ENCODE results near the gene MITF. TPM values are rescaled to one million over a fixed set of nuclear protein-coding genes. Genes with fewer than 3 reads are reported as not detected.

Gene MITF
- total and polyA plus RNA-seq, 2 experiments from 2014 or later = 73.2 to 99.9 TPM

DNA sequence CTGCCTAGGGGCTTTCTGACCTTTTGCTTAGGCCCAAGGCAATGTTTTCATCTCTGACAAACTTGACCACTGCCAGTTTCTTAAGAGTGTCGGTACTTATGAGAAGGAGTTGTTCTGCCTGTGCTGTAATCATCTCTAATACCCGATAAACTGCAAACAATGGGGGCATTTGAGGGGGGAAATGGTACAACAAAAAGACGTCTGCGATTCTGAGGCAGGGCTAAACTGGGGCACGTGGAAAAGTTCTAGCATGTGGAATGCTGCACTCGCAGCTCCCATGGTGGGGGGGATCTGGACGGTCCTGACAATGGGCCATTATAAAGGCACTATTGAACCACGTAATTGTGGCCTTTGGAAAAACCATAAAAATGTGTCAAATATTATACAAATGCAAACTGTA is 187.1 kb downstream of the MITF start:
- Histone ChIP-seq H3K36me3 (no peaks in the 10 kb centered on the region), H3K4me3 (no peak overlapping the region), H3K27me3 (no peaks in the 10 kb centered on the region), H3K4me1 (ENCODE audit: low read depth) (peaks cover 11% of the 10 kb centered on the region), H3K27ac (peak overlapping the region; percentile 9), H3K9me3 (ENCODE audit: low read depth) (no peaks in the 10 kb centered on the region)
- TF ChIP-seq, protein P1, sequence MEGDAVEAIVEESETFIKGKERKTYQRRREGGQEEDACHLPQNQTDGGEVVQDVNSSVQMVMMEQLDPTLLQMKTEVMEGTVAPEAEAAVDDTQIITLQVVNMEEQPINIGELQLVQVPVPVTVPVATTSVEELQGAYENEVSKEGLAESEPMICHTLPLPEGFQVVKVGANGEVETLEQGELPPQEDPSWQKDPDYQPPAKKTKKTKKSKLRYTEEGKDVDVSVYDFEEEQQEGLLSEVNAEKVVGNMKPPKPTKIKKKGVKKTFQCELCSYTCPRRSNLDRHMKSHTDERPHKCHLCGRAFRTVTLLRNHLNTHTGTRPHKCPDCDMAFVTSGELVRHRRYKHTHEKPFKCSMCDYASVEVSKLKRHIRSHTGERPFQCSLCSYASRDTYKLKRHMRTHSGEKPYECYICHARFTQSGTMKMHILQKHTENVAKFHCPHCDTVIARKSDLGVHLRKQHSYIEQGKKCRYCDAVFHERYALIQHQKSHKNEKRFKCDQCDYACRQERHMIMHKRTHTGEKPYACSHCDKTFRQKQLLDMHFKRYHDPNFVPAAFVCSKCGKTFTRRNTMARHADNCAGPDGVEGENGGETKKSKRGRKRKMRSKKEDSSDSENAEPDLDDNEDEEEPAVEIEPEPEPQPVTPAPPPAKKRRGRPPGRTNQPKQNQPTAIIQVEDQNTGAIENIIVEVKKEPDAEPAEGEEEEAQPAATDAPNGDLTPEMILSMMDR (IDR thresholded peaks at IDR 0.05; ENCODE audit: low read depth, low read length) = no peak
- DNase-seq (ENCODE audit: low read depth in 1 of 2, low spot score in 1 of 2) = no peak

DNA sequence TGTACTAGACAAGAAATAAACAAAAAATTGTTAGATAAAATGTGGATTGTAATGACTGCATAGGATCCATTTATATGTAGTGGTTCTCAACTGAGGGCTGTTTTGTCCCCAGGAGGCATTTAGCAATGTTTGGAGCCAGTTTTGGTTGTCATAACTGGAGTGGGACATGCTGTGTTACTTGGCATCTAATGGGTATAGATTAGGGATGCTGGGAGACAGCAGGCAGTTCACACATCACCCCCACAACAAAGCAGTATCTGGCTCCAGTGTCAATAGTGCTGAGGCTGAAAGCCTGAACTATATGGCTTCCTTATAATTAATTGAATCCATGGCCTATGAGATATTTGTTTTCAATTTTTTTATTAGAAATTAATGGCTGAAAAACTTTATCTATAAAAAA is 188.3 kb downstream of the MITF start:
- Histone ChIP-seq H3K9me3 (ENCODE audit: low read depth) (no peaks in the 10 kb centered on the region), H3K27me3 (no peaks in the 10 kb centered on the region), H3K4me1 (ENCODE audit: low read depth) (peaks cover 21% of the 10 kb centered on the region), H3K27ac (no peak overlapping the region), H3K36me3 (no peaks in the 10 kb centered on the region), H3K4me3 (no peak overlapping the region)
- TF ChIP-seq, protein P1 (IDR thresholded peaks at IDR 0.05; ENCODE audit: low read depth, low read length) = no peak
- DNase-seq (ENCODE audit: low read depth in 1 of 2, low spot score in 1 of 2) = no peak

DNA sequence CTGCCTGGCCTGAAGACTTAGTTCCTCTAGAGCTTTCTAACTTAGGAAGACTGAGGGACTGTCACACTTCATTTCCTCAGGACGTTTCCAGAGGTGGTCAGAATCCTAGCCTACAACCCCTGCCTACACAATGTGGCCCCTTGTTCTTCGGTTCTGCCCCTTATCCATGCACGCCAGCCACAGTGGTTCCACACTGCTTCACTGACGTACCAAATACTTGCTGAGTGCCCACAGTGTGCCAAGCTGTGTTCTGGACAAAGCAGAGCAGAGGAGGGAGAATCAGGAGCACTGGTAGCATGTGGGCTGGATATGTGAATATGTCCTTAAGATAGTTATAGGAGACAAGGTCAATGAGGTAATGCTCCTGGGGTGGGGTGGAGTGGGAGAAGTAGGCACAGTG is 189.8 kb downstream of the MITF start:
- Histone ChIP-seq H3K4me3 (no peak overlapping the region), H3K9me3 (ENCODE audit: low read depth) (no peaks in the 10 kb centered on the region)

DNA sequence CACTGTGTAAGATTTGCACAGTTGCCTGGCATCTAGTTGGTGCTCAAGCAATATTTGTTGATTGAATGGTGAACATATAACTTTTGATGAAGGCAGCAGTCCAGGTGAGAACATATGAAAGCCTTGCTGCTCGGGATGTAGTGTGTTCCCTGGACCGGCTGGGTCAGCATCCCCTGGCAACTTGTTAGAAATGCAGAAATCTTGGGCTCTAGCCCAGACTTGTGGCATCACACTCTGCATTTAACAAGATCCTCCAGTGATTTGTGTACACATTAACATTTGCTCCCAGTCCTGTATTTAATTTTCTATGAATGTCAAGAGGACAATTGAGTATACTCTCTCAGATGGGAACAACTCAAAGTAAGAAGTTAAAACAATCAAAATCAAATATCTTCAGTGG is 191.3 kb downstream of the MITF start:
- H3K27me3 ChIP-seq = no peaks in the 10 kb centered on the region
- H3K4me3 ChIP-seq = no peak overlapping the region
- TF ChIP-seq, protein P1 (IDR thresholded peaks at IDR 0.05; ENCODE audit: low read depth, low read length) = no peak
- no peaks in the 10 kb centered on the region for H3K9me3 ChIP-seq (ENCODE audit: low read depth)
- no peak for DNase-seq (ENCODE audit: low read depth in 1 of 2, low spot score in 1 of 2)
- no peak overlapping the region for H3K27ac ChIP-seq
- H3K4me1 ChIP-seq (ENCODE audit: low read depth) = peaks cover 21% of the 10 kb centered on the region
- no peaks in the 10 kb centered on the region for H3K36me3 ChIP-seq

More for the DNA sequence above, 189.8 kb downstream of the MITF start:
- no peak for DNase-seq (ENCODE audit: low read depth in 1 of 2, low spot score in 1 of 2)
- Histone ChIP-seq H3K36me3 (no peaks in the 10 kb centered on the region), H3K4me1 (ENCODE audit: low read depth) (peaks cover 21% of the 10 kb centered on the region), H3K27ac (no peak overlapping the region), H3K27me3 (no peaks in the 10 kb centered on the region)
- TF ChIP-seq, protein P1 (IDR thresholded peaks at IDR 0.05; ENCODE audit: low read depth, low read length) = no peak

DNA sequence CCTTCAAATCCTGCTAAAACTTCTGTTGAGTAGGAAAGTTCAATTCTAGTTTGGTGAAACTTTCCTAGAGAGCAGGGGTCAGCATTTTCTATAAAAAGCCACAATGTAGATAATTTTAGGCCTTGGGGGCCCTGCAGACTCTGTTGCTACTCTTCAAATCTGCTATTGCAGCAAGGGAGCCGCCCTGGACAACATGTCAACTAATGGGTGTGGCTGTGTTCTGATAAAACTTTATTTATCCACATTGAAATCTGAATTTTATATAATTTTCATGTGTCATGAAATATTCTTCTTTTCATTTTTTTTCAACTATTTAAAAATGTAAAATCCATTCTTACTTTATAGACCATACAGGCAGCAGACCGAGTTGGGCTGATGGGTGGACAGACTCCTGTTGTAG is 192.8 kb downstream of the MITF start:
- Histone ChIP-seq H3K27me3 (no peaks in the 10 kb centered on the region), H3K36me3 (no peaks in the 10 kb centered on the region), H3K4me1 (ENCODE audit: low read depth) (peaks cover 15% of the 10 kb centered on the region), H3K9me3 (ENCODE audit: low read depth) (no peaks in the 10 kb centered on the region), H3K4me3 (no peak overlapping the region), H3K27ac (peak overlapping the region; percentile 44)
- TF ChIP-seq, protein P1 (IDR thresholded peaks at IDR 0.05; ENCODE audit: low read depth, low read length) = no peak
- DNase-seq (ENCODE audit: low read depth in 1 of 2, low spot score in 1 of 2) = no peak

DNA sequence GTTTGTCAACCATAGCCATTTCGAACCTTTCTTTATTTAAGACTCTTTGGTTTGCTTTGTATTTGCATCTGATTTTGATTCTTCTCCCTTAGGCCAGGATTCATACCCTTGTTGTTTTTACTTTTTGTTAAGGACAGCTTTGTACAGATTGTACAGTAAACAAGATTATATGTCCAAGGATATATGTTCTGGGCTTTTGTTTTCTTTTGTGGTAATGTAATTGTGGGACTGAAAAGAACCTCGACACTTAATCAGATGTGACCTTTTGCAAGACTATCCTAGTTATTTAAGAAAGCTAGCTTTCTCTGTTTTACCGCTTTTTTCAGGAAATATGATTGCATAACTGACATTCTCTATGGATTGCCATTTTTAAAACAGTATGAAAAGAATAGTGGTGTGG is 193.2 kb downstream of the MITF start:
- peak in 1 of 2 donors; percentile 10 for DNase-seq (ENCODE audit: low read depth in 1 of 2, low spot score in 1 of 2)
- H3K27ac ChIP-seq = peak overlapping the region; percentile 44
- TF ChIP-seq, protein P1 (IDR thresholded peaks at IDR 0.05; ENCODE audit: low read depth, low read length) = no peak
- H3K4me1 ChIP-seq (ENCODE audit: low read depth) = peaks cover 15% of the 10 kb centered on the region
- H3K27me3 ChIP-seq = no peaks in the 10 kb centered on the region
- H3K4me3 ChIP-seq = no peak overlapping the region
- H3K9me3 ChIP-seq (ENCODE audit: low read depth) = no peaks in the 10 kb centered on the region
- no peaks in the 10 kb centered on the region for H3K36me3 ChIP-seq

Measured in cardiac muscle cell (in vitro differentiated cells and primary cell).